ENCODE results near the gene NFATC2.

NFATC2 gene

DNA sequence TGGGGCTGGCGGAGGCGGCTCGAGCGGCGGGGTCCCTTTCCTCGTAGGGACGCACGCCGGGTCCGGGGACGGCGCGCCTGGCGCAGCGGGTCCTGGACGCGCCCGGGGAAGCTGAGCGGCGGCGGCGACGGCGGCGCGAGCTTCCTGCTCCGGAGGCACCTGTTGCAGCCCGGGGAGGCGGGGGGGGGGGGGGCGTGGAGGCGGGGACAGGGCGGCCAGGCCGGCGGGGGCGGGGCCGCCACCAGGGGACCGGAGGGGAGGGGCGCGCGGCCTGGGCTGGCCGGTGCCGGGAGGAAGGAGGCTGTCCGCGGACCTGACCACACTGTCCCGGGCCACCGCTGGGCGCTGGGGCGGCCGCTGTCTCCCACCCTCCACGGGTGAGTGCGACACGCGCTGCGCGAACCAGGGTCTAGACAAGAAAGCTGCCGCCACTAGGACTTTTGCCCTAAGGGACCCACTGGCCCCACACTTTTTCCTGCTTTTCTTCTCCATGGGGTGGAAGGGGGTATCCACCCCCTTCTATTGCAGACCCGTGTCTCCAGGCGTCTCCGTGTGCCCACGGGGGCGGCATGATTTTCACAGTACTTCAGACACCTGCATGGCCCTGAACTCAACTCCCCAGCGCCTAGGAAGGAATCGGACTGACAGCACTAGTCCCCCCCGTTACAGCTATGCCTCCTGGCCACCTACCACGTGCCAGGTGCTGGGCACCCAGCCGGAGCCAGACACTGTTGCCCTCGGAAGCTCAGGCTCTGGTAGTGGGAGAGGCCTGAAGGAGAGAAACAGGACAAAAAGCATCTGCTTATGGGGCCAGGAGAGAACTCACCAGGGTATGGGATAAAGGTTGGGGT, at the start of gene NFATC2:
Gene NFATC2, minus strand, starts transcription at position 149 of the 851 bp plus-strand sequence. CDS start 220 bp downstream, outside the sequence.
- H3K9ac ChIP-seq (ENCODE audit: low read depth, low read length): no peak within 1 kb of the TSS
- no peaks in the 10 kb centered on the region for H3K36me3 ChIP-seq (ENCODE audit: control insufficient read depth, insufficient read depth, low read length)
- H3K9me3 ChIP-seq (ENCODE audit: control insufficient read depth, insufficient read depth, low read length): no peaks in the 10 kb centered on the region
- peak within 1 kb of the TSS; percentile 59 for H3K4me3 ChIP-seq (ENCODE audit: low read depth, low read length)
- no peak within 1 kb of the TSS for H3K27ac ChIP-seq (ENCODE audit: low read depth, low read length)
- peaks cover 6% of the 10 kb centered on the region; the same call in 1 of the 2 replicates for H3K4me1 ChIP-seq (ENCODE audit: control insufficient read depth, insufficient read depth, low read length)
- peaks cover 54% of the 10 kb centered on the region for H3K27me3 ChIP-seq (ENCODE audit: control insufficient read depth, insufficient read depth, low read length)

DNA sequence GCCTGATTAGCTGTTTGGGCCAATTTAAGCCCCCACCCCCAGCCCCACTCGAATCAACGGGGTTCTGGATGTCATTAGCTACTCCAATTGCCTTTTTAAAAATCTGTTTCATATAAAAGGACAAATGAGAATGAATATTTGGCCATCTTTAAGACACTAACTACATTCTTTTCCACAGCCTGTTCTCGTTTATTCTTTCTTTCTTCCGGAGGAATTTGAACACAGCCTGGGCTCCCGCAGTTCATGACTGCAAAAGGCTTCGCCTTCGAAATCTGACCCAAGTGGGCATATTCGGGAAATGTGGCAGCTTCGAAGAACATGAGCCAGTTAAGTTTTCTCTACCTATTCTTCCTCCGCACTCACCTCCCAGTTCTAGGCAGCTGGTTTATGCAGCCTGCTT, 49.4 kb upstream of the NFATC2 start:
- Histone ChIP-seq H3K27ac (ENCODE audit: low read depth, low read length) (no peak overlapping the region), H3K9me3 (ENCODE audit: control insufficient read depth, insufficient read depth, low read length) (no peaks in the 10 kb centered on the region), H3K9ac (ENCODE audit: low read depth, low read length) (no peak overlapping the region), H3K27me3 (ENCODE audit: control insufficient read depth, insufficient read depth, low read length) (no peaks in the 10 kb centered on the region), H3K4me3 (ENCODE audit: low read depth, low read length) (no peak overlapping the region), H3K4me1 (ENCODE audit: control insufficient read depth, insufficient read depth, low read length) (peaks cover 7% of the 10 kb centered on the region), H3K36me3 (ENCODE audit: control insufficient read depth, insufficient read depth, low read length) (no peaks in the 10 kb centered on the region)

DNA sequence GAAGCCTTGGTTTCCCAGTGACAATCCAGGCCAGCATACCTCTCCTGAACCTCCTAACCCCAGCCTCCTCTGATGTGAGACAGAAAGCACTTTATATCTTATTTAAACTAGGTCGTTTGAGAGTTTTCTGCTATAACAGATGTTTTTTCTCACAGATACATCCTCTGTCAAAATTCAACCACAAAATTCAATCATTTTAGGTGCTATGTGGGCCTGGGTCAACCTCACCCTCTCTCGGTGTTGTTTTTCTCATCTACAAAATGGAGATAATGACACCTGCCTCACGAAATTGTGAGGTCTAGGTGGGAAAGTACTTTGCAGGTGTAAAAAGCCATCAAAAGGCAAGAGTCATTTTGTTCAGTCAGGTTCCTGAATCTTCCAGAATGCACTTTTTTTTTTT, 46.2 kb upstream of the NFATC2 start:
- Histone ChIP-seq H3K4me1 (ENCODE audit: control insufficient read depth, insufficient read depth, low read length) (peaks cover 3% of the 10 kb centered on the region; the same call in 1 of the 2 replicates), H3K9me3 (ENCODE audit: control insufficient read depth, insufficient read depth, low read length) (no peaks in the 10 kb centered on the region), H3K4me3 (ENCODE audit: low read depth, low read length) (no peak overlapping the region), H3K27me3 (ENCODE audit: control insufficient read depth, insufficient read depth, low read length) (no peaks in the 10 kb centered on the region), H3K9ac (ENCODE audit: low read depth, low read length) (no peak overlapping the region), H3K36me3 (ENCODE audit: control insufficient read depth, insufficient read depth, low read length) (no peaks in the 10 kb centered on the region), H3K27ac (ENCODE audit: low read depth, low read length) (no peak overlapping the region)

DNA sequence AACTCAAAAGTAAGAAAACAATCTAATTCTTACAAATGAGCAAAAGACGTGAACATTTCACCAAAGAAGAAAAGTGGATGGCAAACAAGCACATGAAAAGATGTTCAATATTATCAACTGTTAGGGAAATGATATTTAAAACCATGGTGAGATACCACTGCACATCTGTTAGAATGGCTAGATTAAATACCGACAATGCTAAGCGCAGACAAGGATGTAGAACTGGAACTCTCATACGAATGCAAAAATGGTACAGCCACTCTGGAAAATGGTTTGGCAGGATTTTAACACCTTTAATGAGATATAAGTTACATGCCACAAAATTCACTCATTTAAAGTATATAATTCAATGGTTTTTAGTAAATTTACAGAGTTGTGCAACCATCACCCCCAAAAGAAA, 44.6 kb upstream of the NFATC2 start:
- Histone ChIP-seq H3K9me3 (ENCODE audit: control insufficient read depth, insufficient read depth, low read length) (no peaks in the 10 kb centered on the region), H3K36me3 (ENCODE audit: control insufficient read depth, insufficient read depth, low read length) (no peaks in the 10 kb centered on the region), H3K27ac (ENCODE audit: low read depth, low read length) (no peak overlapping the region), H3K4me1 (ENCODE audit: control insufficient read depth, insufficient read depth, low read length) (peaks cover 2% of the 10 kb centered on the region; the same call in 1 of the 2 replicates), H3K4me3 (ENCODE audit: low read depth, low read length) (no peak overlapping the region), H3K27me3 (ENCODE audit: control insufficient read depth, insufficient read depth, low read length) (no peaks in the 10 kb centered on the region), H3K9ac (ENCODE audit: low read depth, low read length) (no peak overlapping the region)

DNA sequence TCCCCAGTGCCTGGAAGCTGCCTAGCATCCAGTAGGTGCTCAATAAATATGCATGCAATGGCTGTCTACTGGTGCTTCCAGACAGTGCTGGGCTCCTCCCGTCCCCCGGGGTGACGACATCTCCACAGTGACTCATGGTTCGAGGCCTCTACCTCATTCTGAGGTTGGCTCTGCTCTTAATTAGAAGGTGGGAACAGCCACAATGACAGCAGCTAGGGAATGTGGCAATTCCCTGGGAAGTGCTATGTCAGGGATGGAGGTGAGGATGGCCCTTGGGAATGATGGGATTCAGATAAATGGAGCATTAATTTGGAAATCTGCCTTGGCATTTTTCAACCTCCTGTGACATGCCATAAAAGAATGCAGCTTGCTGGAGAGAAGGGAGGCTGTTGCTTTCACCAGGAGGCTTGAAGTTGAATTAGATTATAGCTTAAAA, 43.5 kb upstream of the NFATC2 start:
- Histone ChIP-seq H3K4me3 (ENCODE audit: low read depth, low read length) (no peak overlapping the region), H3K27me3 (ENCODE audit: control insufficient read depth, insufficient read depth, low read length) (no peaks in the 10 kb centered on the region), H3K36me3 (ENCODE audit: control insufficient read depth, insufficient read depth, low read length) (no peaks in the 10 kb centered on the region), H3K27ac (ENCODE audit: low read depth, low read length) (no peak overlapping the region), H3K9ac (ENCODE audit: low read depth, low read length) (no peak overlapping the region), H3K9me3 (ENCODE audit: control insufficient read depth, insufficient read depth, low read length) (no peaks in the 10 kb centered on the region), H3K4me1 (ENCODE audit: control insufficient read depth, insufficient read depth, low read length) (no peaks in the 10 kb centered on the region)

DNA sequence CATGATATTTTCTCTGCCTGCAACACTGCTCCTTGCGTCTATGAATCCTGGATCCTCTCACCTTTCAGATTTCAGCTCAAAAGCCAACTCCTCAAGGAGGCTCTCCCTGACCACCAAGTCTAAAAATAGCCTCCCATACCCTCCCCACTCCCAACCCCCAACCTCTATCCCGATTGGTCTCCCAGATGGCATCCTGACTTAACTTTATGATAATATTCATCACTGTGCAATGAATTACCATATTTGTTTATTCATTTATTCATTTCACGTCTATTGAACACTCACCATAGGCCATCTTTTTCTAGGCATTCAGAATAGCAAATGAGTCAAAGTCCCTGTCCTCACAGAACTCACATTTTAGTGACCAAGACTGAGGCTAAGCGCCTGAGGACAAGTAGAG, 42.6 kb upstream of the NFATC2 start:
- no peaks in the 10 kb centered on the region for H3K4me1 ChIP-seq (ENCODE audit: control insufficient read depth, insufficient read depth, low read length)
- no peak overlapping the region for H3K27ac ChIP-seq (ENCODE audit: low read depth, low read length)
- H3K27me3 ChIP-seq (ENCODE audit: control insufficient read depth, insufficient read depth, low read length): no peaks in the 10 kb centered on the region
- no peaks in the 10 kb centered on the region for H3K9me3 ChIP-seq (ENCODE audit: control insufficient read depth, insufficient read depth, low read length)
- H3K4me3 ChIP-seq (ENCODE audit: low read depth, low read length): no peak overlapping the region
- no peaks in the 10 kb centered on the region for H3K36me3 ChIP-seq (ENCODE audit: control insufficient read depth, insufficient read depth, low read length)
- no peak overlapping the region for H3K9ac ChIP-seq (ENCODE audit: low read depth, low read length)

DNA sequence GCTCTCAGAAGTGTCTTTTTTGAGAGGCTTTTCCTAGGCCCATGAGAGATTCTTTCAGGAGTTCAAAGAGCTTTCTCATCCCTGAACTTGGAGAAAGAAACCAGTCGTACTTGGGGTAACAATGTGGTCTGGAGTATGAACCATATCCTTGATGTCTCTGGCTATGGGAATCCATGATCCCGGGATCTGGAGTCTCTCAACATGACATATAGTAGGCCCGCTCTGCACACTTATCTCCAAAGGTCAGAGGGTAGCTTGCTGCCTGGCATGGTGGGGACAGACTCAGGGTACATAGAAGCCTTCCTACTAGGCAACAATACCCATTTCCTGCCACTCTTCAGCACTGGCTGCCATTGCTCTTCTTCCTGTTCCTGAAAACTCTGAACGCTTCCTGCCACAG, 42.2 kb upstream of the NFATC2 start:
- Histone ChIP-seq H3K4me3 (ENCODE audit: low read depth, low read length) (no peak overlapping the region), H3K9ac (ENCODE audit: low read depth, low read length) (no peak overlapping the region), H3K27me3 (ENCODE audit: control insufficient read depth, insufficient read depth, low read length) (no peaks in the 10 kb centered on the region), H3K4me1 (ENCODE audit: control insufficient read depth, insufficient read depth, low read length) (no peaks in the 10 kb centered on the region), H3K36me3 (ENCODE audit: control insufficient read depth, insufficient read depth, low read length) (no peaks in the 10 kb centered on the region), H3K9me3 (ENCODE audit: control insufficient read depth, insufficient read depth, low read length) (no peaks in the 10 kb centered on the region), H3K27ac (ENCODE audit: low read depth, low read length) (no peak overlapping the region)

DNA sequence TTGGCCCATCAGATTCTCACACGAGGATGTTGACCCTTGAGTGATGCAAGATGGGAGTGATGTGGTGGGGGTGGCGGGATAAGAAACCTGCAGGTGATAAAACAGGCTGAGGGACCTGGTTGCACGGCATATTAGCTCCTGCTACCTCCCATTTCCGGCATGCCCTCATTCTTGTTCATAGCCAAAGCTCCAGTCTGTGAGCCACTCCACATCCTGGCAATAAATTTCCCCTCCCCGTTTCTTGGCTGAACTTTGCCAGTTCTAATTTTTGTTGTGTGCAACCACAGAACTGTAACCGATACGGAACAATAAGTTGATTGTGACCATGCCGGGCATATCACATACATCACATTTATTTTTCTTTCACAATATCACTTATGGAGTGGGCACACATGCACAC, 41.6 kb upstream of the NFATC2 start:
- Histone ChIP-seq H3K27ac (ENCODE audit: low read depth, low read length) (no peak overlapping the region), H3K9me3 (ENCODE audit: control insufficient read depth, insufficient read depth, low read length) (no peaks in the 10 kb centered on the region), H3K4me3 (ENCODE audit: low read depth, low read length) (no peak overlapping the region), H3K36me3 (ENCODE audit: control insufficient read depth, insufficient read depth, low read length) (no peaks in the 10 kb centered on the region), H3K9ac (ENCODE audit: low read depth, low read length) (no peak overlapping the region), H3K4me1 (ENCODE audit: control insufficient read depth, insufficient read depth, low read length) (no peaks in the 10 kb centered on the region), H3K27me3 (ENCODE audit: control insufficient read depth, insufficient read depth, low read length) (no peaks in the 10 kb centered on the region)

DNA sequence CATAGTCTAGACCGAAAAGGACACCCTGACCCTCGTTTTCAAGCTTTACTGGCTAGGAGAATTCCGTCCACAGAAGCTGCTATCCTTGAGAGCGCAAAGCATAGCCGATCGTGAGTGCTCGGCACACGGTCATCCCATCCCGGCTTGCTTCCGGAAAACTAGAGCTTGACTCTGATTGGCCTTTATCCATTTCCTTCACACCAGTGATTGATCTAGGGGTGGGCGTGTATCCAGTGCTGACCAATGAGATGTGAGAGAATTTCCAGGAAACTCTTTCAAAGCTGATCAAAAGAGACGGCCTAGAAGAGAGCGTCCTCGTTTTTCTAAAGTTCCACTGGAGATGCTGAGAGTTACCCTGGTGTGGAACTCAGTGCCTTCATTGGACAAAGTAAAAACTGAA, 41.0 kb upstream of the NFATC2 start:
- no peak overlapping the region for H3K9ac ChIP-seq (ENCODE audit: low read depth, low read length)
- H3K36me3 ChIP-seq (ENCODE audit: control insufficient read depth, insufficient read depth, low read length): no peaks in the 10 kb centered on the region
- H3K4me1 ChIP-seq (ENCODE audit: control insufficient read depth, insufficient read depth, low read length): no peaks in the 10 kb centered on the region
- H3K9me3 ChIP-seq (ENCODE audit: control insufficient read depth, insufficient read depth, low read length): no peaks in the 10 kb centered on the region
- no peaks in the 10 kb centered on the region for H3K27me3 ChIP-seq (ENCODE audit: control insufficient read depth, insufficient read depth, low read length)
- H3K4me3 ChIP-seq (ENCODE audit: low read depth, low read length): no peak overlapping the region
- H3K27ac ChIP-seq (ENCODE audit: low read depth, low read length): no peak overlapping the region

DNA sequence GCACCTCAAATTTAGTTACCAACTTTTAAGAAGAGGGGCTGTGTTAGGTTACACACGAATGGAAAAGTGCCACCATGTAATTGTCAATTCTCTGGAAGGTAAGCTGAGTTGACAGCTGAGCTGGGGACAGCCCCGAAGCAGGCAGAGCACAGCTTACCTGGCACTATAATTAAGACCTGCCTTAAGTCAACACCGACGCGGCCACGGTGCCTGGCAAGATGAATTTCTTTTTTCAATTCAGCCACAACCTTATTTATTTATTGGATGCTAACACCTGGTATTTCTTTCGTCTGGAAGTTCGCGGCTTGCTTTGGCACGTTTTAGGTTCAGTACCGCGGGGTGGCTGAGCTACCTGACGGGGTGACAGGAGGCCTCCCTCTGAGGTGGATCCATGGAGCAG, 40.6 kb upstream of the NFATC2 start:
- Histone ChIP-seq H3K9me3 (ENCODE audit: control insufficient read depth, insufficient read depth, low read length) (no peaks in the 10 kb centered on the region), H3K27me3 (ENCODE audit: control insufficient read depth, insufficient read depth, low read length) (no peaks in the 10 kb centered on the region), H3K9ac (ENCODE audit: low read depth, low read length) (no peak overlapping the region), H3K4me1 (ENCODE audit: control insufficient read depth, insufficient read depth, low read length) (no peaks in the 10 kb centered on the region), H3K27ac (ENCODE audit: low read depth, low read length) (no peak overlapping the region), H3K4me3 (ENCODE audit: low read depth, low read length) (no peak overlapping the region), H3K36me3 (ENCODE audit: control insufficient read depth, insufficient read depth, low read length) (no peaks in the 10 kb centered on the region)

DNA sequence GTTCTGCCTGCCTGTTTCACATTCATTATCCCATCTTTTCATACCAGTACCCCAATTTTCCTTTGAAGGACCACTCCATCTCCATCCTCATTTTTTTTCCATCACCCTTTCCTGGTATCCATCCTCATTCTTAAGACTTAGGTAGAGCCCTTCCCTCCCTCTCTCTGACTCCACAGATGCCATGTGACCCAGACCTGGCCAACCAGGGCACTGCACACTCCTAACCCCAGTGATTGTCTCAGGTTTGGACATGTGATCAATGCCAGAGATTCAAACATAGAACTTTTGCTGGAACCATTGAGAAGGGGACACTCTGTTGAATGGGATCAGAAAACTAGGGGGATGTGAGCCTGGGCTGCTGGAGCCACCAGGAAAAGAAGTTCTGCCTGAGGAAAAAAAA, 39.1 kb upstream of the NFATC2 start:
- no peaks in the 10 kb centered on the region for H3K4me1 ChIP-seq (ENCODE audit: control insufficient read depth, insufficient read depth, low read length)
- no peak overlapping the region for H3K27ac ChIP-seq (ENCODE audit: low read depth, low read length)
- no peaks in the 10 kb centered on the region for H3K36me3 ChIP-seq (ENCODE audit: control insufficient read depth, insufficient read depth, low read length)
- H3K4me3 ChIP-seq (ENCODE audit: low read depth, low read length): no peak overlapping the region
- no peaks in the 10 kb centered on the region for H3K9me3 ChIP-seq (ENCODE audit: control insufficient read depth, insufficient read depth, low read length)
- H3K27me3 ChIP-seq (ENCODE audit: control insufficient read depth, insufficient read depth, low read length): no peaks in the 10 kb centered on the region
- H3K9ac ChIP-seq (ENCODE audit: low read depth, low read length): no peak overlapping the region
